Smooth muscle cell (in vitro differentiated cells): ENCODE measurements around the gene PRDM15. TPM values are rescaled to one million over a fixed set of nuclear protein-coding genes. Genes with fewer than 3 reads are reported as not detected.

Experiments used
- DNase-seq: peaks from one replicate; lab custom pipeline; 2025; ENCODE audit not compliant: unreplicated experiment; lab: John Stamatoyannopoulos, UW
- H2AFZ ChIP-seq: fragments of 200-600 bp; sonication (generic); 2 replicates; pipeline ENCODE4 v1.6.0; 2016; ENCODE audit warnings: antibody characterized with exemption, low read depth, mild to moderate bottlenecking
- H3F3A ChIP-seq: fragments of 200-600 bp; sonication (generic); 2 replicates; pipeline ENCODE4 v1.6.0; 2017; ENCODE audit warnings: antibody characterized with exemption, low read depth
- H3K27ac ChIP-seq: fragments of 200-600 bp; sonication (generic); 2 replicates; pipeline ENCODE4 v1.5.1; 2016; ENCODE audit warnings: low read depth, mild to moderate bottlenecking
- H3K27me3 ChIP-seq: fragments of 200-600 bp; sonication (generic); 2 replicates; pipeline ENCODE4 v1.6.1; 2016; ENCODE audit warnings: low read depth, mild to moderate bottlenecking
- H3K36me3 ChIP-seq: fragments of 200-600 bp; sonication (generic); 2 replicates; pipeline ENCODE4 v1.5.1; 2016; ENCODE audit warnings: low read depth
- H3K4me1 ChIP-seq: fragments of 200-600 bp; sonication (generic); 2 replicates; pipeline ENCODE4 v1.5.1; 2016; ENCODE audit warnings: low read depth
- H3K4me2 ChIP-seq: fragments of 200-600 bp; sonication (generic); 2 replicates; pipeline ENCODE4 v1.6.0; 2016; ENCODE audit warnings: mild to moderate bottlenecking
- H3K4me3 ChIP-seq: fragments of 200-600 bp; sonication (generic); 2 replicates; pipeline ENCODE4 v1.5.1; 2016; ENCODE audit warnings: mild to moderate bottlenecking
- H3K79me2 ChIP-seq: fragments of 200-600 bp; sonication (generic); 2 replicates; pipeline ENCODE4 v1.6.0; 2016; ENCODE audit warnings: low read depth, mild to moderate bottlenecking
- H3K9ac ChIP-seq: fragments of 200-600 bp; sonication (generic); 2 replicates; pipeline ENCODE4 v1.6.0; 2016; ENCODE audit warnings: low read depth
- H3K9me3 ChIP-seq: fragments of 200-600 bp; sonication (generic); replicated peaks from 2 replicates; pipeline ENCODE4 v1.5.1; 2016; ENCODE audit warnings: low read depth
- H4K20me1 ChIP-seq: fragments of 200-600 bp; sonication (generic); 2 replicates; pipeline ENCODE4 v1.6.0; 2016; ENCODE audit warnings: low read depth
- WGBS: methylation state at CpG from one replicate; pipeline ENCODE4 v1.1.7; 2016; ENCODE audit warnings: low lambda C conversion rate; 5-methylcytosine and 5-hydroxymethylcytosine counted together
- polyA plus RNA-seq: library from polyadenylated mRNA; unstranded; fragments of >200 nt; fragmentation: Nextera tagmentation; extraction: Ambion mirVana; gene quantifications from 2 replicates; pipeline ENCODE4 v1.2.1, GENCODE V29; 2016
- total RNA-seq: library from RNA; depleted of rRNA; stranded (reverse); fragments of >200 nt; gene quantifications from 2 replicates; pipeline ENCODE4 v1.2.3, GENCODE V29; 2014
- TF ChIP-seq, protein P1 (sequence below): fragments of 200-600 bp; sonication (generic); IDR thresholded peaks from 2 replicates; pipeline ENCODE4 v1.5.1; 2017; ENCODE audit warnings: borderline replicate concordance, mild to moderate bottlenecking, antibody characterized with exemption; ENCODE audit not compliant: insufficient read depth, poor library complexity, severe bottlenecking

PRDM15 gene
- total and polyA plus RNA-seq, 2 experiments from 2014 or later = 2.0 to 6.8 TPM

DNA sequence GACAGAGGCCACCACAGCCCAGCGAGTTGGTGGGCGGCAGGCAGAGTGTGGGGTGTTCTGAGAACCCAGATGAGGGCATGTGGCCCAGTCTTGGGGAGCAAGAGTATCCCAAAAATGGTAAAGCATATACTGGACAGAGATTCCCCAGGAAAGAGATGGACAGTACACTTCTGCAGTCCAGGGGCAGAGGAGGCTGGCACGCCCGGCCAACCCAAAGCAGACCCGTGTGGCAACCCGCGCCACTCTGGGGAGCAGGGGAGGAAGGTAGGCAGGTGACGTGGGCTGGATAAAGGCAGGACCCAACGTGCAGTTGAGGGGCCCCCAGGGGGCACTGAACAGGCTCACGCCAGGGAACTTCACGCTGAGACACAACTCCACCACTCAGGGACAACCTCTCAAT, 65.9 kb downstream of the PRDM15 start:
- no peak overlapping the region for H3K4me3 ChIP-seq
- no peak overlapping the region for H3K9ac ChIP-seq
- no peak overlapping the region for H2AFZ ChIP-seq
- TF ChIP-seq, protein P1, sequence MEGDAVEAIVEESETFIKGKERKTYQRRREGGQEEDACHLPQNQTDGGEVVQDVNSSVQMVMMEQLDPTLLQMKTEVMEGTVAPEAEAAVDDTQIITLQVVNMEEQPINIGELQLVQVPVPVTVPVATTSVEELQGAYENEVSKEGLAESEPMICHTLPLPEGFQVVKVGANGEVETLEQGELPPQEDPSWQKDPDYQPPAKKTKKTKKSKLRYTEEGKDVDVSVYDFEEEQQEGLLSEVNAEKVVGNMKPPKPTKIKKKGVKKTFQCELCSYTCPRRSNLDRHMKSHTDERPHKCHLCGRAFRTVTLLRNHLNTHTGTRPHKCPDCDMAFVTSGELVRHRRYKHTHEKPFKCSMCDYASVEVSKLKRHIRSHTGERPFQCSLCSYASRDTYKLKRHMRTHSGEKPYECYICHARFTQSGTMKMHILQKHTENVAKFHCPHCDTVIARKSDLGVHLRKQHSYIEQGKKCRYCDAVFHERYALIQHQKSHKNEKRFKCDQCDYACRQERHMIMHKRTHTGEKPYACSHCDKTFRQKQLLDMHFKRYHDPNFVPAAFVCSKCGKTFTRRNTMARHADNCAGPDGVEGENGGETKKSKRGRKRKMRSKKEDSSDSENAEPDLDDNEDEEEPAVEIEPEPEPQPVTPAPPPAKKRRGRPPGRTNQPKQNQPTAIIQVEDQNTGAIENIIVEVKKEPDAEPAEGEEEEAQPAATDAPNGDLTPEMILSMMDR = no peak
- H3F3A ChIP-seq = no peaks in the 10 kb centered on the region
- no peak overlapping the region for H3K4me2 ChIP-seq
- 89% methylated on average over 11 of the region's 11 CpGs for WGBS
- DNase-seq = no peak
- H3K9me3 ChIP-seq = no peaks in the 10 kb centered on the region
- no peaks in the 10 kb centered on the region for H3K36me3 ChIP-seq
- H3K27ac ChIP-seq = no peak overlapping the region
- no peaks in the 10 kb centered on the region for H3K4me1 ChIP-seq
- no peaks in the 10 kb centered on the region for H3K27me3 ChIP-seq
- no peaks in the 10 kb centered on the region for H4K20me1 ChIP-seq
- no peaks in the 10 kb centered on the region for H3K79me2 ChIP-seq

DNA sequence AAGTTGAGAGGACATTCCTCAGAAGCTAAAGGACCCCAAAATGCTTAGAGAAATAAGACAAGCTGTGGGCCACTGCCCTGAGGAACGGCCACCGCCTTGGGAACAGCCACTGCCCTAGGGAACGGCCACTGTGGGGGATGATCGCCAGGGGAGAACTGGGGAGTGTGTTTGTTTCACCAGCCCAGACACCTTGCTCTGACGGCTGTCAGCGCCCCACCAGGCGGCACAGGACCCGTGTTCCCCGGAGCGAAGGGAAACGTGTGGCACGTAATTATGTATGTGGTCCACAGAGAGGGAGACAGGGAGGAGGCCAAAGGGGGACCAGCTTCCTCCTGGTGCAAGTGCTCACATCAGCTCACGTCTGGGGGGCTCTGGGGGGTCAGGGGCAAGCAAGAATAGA, 66.5 kb downstream of the PRDM15 start:
- TF ChIP-seq, protein P1 = no peak
- no peak for DNase-seq

DNA sequence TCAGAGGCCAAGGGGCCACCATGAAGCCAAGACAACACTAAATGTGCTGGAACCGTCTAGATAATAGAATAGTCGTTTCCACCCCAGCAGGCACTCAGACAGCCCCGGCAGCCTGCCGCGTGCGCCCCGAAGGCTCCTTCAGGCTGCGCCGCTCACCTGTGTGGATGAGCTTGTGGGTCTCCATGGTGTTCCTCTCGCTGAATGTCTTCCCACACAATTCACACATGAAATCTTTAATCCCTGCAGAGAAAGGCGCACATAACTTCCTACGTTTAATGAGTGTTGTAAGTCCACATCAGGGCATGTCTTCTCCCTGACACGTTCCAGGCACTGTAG, 68.6 kb downstream of the PRDM15 start:
- H2AFZ ChIP-seq = no peak overlapping the region
- WGBS = 96% methylated on average over 13 of the region's 13 CpGs

More for the DNA sequence above, 66.5 kb downstream of the PRDM15 start:
- H3K9ac ChIP-seq = no peak overlapping the region
- 93% methylated on average over 13 of the region's 13 CpGs for WGBS
- no peaks in the 10 kb centered on the region for H3K27me3 ChIP-seq
- no peak overlapping the region for H2AFZ ChIP-seq
- H3K4me1 ChIP-seq = no peaks in the 10 kb centered on the region
- H3F3A ChIP-seq = no peaks in the 10 kb centered on the region
- no peak overlapping the region for H3K27ac ChIP-seq
- no peak overlapping the region for H3K4me2 ChIP-seq
- no peaks in the 10 kb centered on the region for H3K9me3 ChIP-seq
- no peaks in the 10 kb centered on the region for H3K79me2 ChIP-seq
- H3K36me3 ChIP-seq = no peaks in the 10 kb centered on the region
- no peaks in the 10 kb centered on the region for H4K20me1 ChIP-seq
- no peak overlapping the region for H3K4me3 ChIP-seq

DNA sequence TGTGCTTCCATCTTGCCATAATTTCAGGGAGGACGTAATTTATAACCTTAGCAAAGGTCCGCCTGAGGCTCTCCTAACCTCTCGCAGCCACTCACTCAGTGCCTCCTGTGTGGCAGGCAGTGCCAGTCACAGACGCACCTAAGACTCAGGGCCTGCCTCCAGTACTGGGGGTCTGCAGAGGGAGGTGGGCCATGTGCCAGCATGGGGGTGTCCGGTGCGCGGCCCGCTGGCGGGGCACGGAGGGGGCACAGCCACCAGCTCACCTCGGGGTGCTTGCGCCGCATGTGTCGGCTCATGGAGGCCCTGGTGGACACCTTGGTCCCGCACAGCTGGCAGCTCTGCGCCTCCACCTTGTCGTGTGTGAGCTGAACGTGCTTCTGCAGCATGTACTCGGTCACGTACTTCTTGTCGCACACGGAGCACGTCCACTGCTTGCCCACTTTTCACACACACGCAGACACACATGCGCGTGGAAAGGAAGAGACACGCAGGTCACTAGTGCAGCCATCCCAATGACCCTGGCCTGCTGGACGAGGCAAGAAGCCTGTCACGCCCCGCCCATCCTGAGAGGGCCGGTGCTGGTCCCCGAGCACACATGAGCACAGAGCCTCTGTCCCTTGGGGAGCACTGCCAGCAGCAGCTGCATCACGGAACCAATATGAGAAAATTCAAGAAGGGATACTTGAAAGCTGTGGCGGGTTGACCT, 69.1 kb downstream of the PRDM15 start:
- 97% methylated on average over 30 of the region's 34 CpGs for WGBS
- Histone ChIP-seq H3K79me2 (no peaks in the 10 kb centered on the region), H3K4me2 (no peak overlapping the region)

More for the DNA sequence above, 68.6 kb downstream of the PRDM15 start:
- Histone ChIP-seq H3K9ac (no peak overlapping the region), H3K79me2 (no peaks in the 10 kb centered on the region), H3K27ac (no peak overlapping the region), H3K27me3 (no peaks in the 10 kb centered on the region), H3K36me3 (no peaks in the 10 kb centered on the region), H3F3A (no peaks in the 10 kb centered on the region), H3K4me1 (no peaks in the 10 kb centered on the region), H3K9me3 (no peaks in the 10 kb centered on the region), H3K4me3 (no peak overlapping the region), H3K4me2 (no peak overlapping the region), H4K20me1 (no peaks in the 10 kb centered on the region)
- TF ChIP-seq, protein P1 = no peak
- DNase-seq = no peak

More for the DNA sequence above, 69.1 kb downstream of the PRDM15 start:
- Histone ChIP-seq H3K27ac (no peak overlapping the region), H3K4me3 (no peak overlapping the region), H2AFZ (no peak overlapping the region), H4K20me1 (no peaks in the 10 kb centered on the region), H3K9me3 (no peaks in the 10 kb centered on the region), H3K4me1 (no peaks in the 10 kb centered on the region), H3K36me3 (no peaks in the 10 kb centered on the region), H3F3A (no peaks in the 10 kb centered on the region), H3K9ac (no peak overlapping the region), H3K27me3 (no peaks in the 10 kb centered on the region)
- TF ChIP-seq, protein P1 = no peak
- no peak for DNase-seq
